Transverse colon (tissue), 4 donors: ENCODE data around the gene MYH14. TPM values are rescaled to one million over a fixed set of nuclear protein-coding genes. Genes with fewer than 3 reads are reported as not detected.

Experiments
- DNase-seq: peaks from one replicate; pipeline ENCODE4 v3.0.0-alpha.2; 2019
- H3K27ac ChIP-seq, 4 donors: fragments of 200-600 bp; sonication (generic); 2 replicates each; pipeline ENCODE4 v1.5.1; 2016 to 2018; ENCODE audit warnings: inconsistent platforms in 4 of 4
- H3K27me3 ChIP-seq: fragments of 200-600 bp; sonication (generic); 2 replicates; pipeline ENCODE4 v1.5.1; 2017; ENCODE audit warnings: inconsistent platforms
- H3K36me3 ChIP-seq, 4 donors: fragments of 200-600 bp; sonication (generic); 2 replicates each; pipeline ENCODE4 v1.5.1; 2017 to 2019; ENCODE audit warnings: inconsistent platforms in 4 of 4
- H3K4me1 ChIP-seq, 4 donors: fragments of 200-600 bp; sonication (generic); 2 replicates each; pipeline ENCODE4 v1.5.1; 2017 to 2020; ENCODE audit warnings: inconsistent platforms in 4 of 4
- H3K4me3 ChIP-seq, 4 donors: fragments of 200-600 bp; sonication (generic); 1 replicate in 1 of 4; 2 replicates in 3 of 4; pipeline versions ENCODE4 v1.5.1 to v1.6.1; 2017 to 2019; ENCODE audit warnings: inconsistent platforms in 4 of 4
- H3K9me3 ChIP-seq, 2 donors: fragments of 200-600 bp; sonication (generic); 2 replicates each; pipeline ENCODE4 v1.5.1; 2017 to 2019; ENCODE audit warnings: inconsistent platforms in 2 of 2
- EP300 ChIP-seq: sonication (generic); formaldehyde crosslinking; IDR thresholded peaks from one replicate; pipeline ENCODE4 v1.6.1; 2017; ENCODE audit warnings: antibody characterized with exemption, low read depth
- POLR2A ChIP-seq: fragments of 450-650 bp; IDR thresholded peaks from one replicate; pipeline ENCODE4 v1.6.1; 2016; ENCODE audit warnings: antibody characterized with exemption, mild to moderate bottlenecking, moderate library complexity
- POLR2AphosphoS5 ChIP-seq, 3 donors: sonication (generic); formaldehyde crosslinking; IDR thresholded peaks; one replicate each; pipeline ENCODE4 v1.6.1; 2016; ENCODE audit warnings: antibody characterized with exemption in 3 of 3
- WGBS, 2 donors: methylation state at CpG; one replicate each; pipeline ENCODE4 v1.1.5; 2018; ENCODE audit warnings: low coverage in 1 of 2; 5-methylcytosine and 5-hydroxymethylcytosine counted together
- in situ Hi-C, 4 donors: fragments of 200-750 bp; cut with MboI; loops; one replicate each; pipeline versions ENCODE4 v1.15.0 to v1.15.1; 2017; ENCODE audit warnings: low sequenced_read_pairs in 3 of 4, low pct_ligation_motif_present in 1 of 4, low pct_unique_long_range_greater_than_20kb in 1 of 4
- intact Hi-C: fragments of 100-400 bp; cut with DNase I; formaldehyde crosslinking; loops from one replicate; pipeline ENCODE4 v1.15.1; 2023; ENCODE audit warnings: low total_unique reads
- total RNA-seq, 4 donors: library from RNA; depleted of rRNA; stranded (reverse); fragments of >200 nt; gene quantifications; one replicate each; pipeline ENCODE4 v1.1.0, GENCODE V29; 2016
- TF ChIP-seq, protein P1 (sequence below), 5 experiments: fragments of 200-600 bp in 3 of 5; fragments of 450-650 bp in 2 of 5; sonication (generic) in 3 of 5; IDR thresholded peaks; 1 replicate in 2 of 5; 2 replicates in 3 of 5; pipeline ENCODE4 v1.5.1; 2016 to 2017; ENCODE audit warnings: antibody characterized with exemption in 5 of 5, inconsistent platforms in 3 of 5, mild to moderate bottlenecking in 2 of 5, moderate library complexity in 1 of 5

MYH14 gene
- total RNA-seq, 4 donors from 2014 or later: 321 to 814 (median 393) TPM

GRCh38 chr19:50310759-50311465, 107.5 kb downstream of the MYH14 start:
- Histone ChIP-seq H3K4me3 (no peak overlapping the region), H3K27ac (no peak overlapping the region), H3K36me3 (no peaks in the 10 kb centered on the region), H3K27me3 (peaks cover 50% of the 10 kb centered on the region), H3K9me3 (no peaks in the 10 kb centered on the region), H3K4me1 (no peaks in the 10 kb centered on the region)
- no peak for TF ChIP-seq POLR2AphosphoS5 (IDR thresholded peaks at IDR 0.05)
- TF ChIP-seq EP300: no peak
- 43 to 88% methylated on average over 3 to 10 of the region's 10 CpGs for WGBS, 2 donors
- DNase-seq: no peak
- intact Hi-C loops (no loop called here), in situ Hi-C loops (no loop called here)

DNA sequence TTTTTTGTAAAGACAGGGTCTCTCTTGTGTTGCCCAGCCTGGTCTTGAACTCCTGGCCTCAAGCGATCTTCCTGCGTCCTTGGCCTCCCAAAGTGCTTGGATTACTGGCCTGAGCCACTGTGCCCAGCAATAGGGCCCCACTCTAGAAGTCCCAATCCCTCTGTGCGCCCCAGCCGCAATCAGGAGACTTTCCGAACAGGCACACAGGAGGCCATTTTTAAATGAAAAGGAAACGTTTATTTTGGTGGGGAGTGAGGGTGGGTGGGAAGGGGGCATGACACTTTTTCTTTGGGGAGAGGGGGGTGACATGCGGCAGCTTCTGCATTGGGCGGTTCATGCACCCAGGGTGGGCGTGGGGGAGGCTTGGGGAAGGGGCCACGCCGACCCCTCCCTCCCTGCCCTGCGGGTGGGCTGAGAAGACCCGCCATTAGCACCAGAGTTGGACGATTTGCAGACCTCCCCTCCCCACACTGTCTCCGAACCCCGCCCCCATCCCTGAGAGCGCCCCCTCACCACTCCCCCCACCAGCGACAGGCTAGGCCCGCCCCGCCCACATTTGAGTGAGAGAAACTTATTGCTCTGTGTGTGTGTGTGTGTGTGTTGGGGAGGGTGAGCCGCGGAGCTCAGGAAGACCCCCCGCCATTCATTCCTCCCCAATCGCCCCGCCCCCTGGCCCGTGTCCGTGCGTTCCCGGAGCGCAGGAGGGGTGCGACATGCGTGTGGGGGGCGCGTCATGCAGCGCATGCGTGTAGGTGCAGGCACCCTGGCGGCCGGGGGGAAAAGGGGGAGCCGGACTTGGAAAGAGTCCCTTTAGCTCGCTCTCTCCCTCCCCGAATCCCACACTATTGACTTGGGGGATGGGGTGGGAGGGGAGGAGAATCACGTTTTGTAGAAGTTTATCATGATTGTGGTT, 108.6 kb downstream of the MYH14 start:
- no peaks in the 10 kb centered on the region for H3K4me1 ChIP-seq
- no peak for TF ChIP-seq POLR2A
- TF ChIP-seq POLR2AphosphoS5 (IDR thresholded peaks at IDR 0.05): no peak
- TF ChIP-seq EP300: no peak
- TF ChIP-seq, protein P1, sequence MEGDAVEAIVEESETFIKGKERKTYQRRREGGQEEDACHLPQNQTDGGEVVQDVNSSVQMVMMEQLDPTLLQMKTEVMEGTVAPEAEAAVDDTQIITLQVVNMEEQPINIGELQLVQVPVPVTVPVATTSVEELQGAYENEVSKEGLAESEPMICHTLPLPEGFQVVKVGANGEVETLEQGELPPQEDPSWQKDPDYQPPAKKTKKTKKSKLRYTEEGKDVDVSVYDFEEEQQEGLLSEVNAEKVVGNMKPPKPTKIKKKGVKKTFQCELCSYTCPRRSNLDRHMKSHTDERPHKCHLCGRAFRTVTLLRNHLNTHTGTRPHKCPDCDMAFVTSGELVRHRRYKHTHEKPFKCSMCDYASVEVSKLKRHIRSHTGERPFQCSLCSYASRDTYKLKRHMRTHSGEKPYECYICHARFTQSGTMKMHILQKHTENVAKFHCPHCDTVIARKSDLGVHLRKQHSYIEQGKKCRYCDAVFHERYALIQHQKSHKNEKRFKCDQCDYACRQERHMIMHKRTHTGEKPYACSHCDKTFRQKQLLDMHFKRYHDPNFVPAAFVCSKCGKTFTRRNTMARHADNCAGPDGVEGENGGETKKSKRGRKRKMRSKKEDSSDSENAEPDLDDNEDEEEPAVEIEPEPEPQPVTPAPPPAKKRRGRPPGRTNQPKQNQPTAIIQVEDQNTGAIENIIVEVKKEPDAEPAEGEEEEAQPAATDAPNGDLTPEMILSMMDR (IDR thresholded peaks at IDR 0.05): no peak
- no peaks in the 10 kb centered on the region for H3K36me3 ChIP-seq
- H3K9me3 ChIP-seq: no peaks in the 10 kb centered on the region
- intact Hi-C loops: no loop called here
- 24 to 40% methylated on average over 2 to 38 of the region's 42 CpGs for WGBS, 2 donors
- no peak overlapping the region for H3K27ac ChIP-seq
- no peak for DNase-seq
- H3K27me3 ChIP-seq: peaks cover 60% of the 10 kb centered on the region
- in situ Hi-C loops: no loop called here
- no peak overlapping the region for H3K4me3 ChIP-seq

GRCh38 chr19:50312967-50313811, 109.8 kb downstream of the MYH14 start:
- Histone ChIP-seq H3K9me3 (no peaks in the 10 kb centered on the region), H3K4me3 (no peak overlapping the region), H3K4me1 (no peaks in the 10 kb centered on the region), H3K36me3 (no peaks in the 10 kb centered on the region), H3K27me3 (peaks cover 63% of the 10 kb centered on the region), H3K27ac (no peak overlapping the region)
- no peak for TF ChIP-seq EP300
- TF ChIP-seq, protein P1 (IDR thresholded peaks at IDR 0.05): no peak
- no peak for TF ChIP-seq POLR2AphosphoS5 (IDR thresholded peaks at IDR 0.05)
- no peak for TF ChIP-seq POLR2A
- WGBS, 2 donors: 45% methylated on average over 27 of the region's 27 CpGs; no CpG with 5 or more reads in 1 of the 2 donors
- no peak for DNase-seq
- intact Hi-C loops: no loop called here
- in situ Hi-C loops: no loop called here

GRCh38 chr19:50313812-50314536, 110.6 kb downstream of the MYH14 start:
- no peaks in the 10 kb centered on the region for H3K4me1 ChIP-seq
- H3K36me3 ChIP-seq: no peaks in the 10 kb centered on the region
- in situ Hi-C loops (no loop called here), intact Hi-C loops (no loop called here)
- no peak overlapping the region for H3K4me3 ChIP-seq
- no peaks in the 10 kb centered on the region for H3K9me3 ChIP-seq
- H3K27me3 ChIP-seq: peaks cover 63% of the 10 kb centered on the region
- TF ChIP-seq POLR2AphosphoS5 (IDR thresholded peaks at IDR 0.05) (no peak), POLR2A (no peak), EP300 (no peak)
- no peak for DNase-seq
- WGBS, 2 donors: 0 to 10% methylated on average over 3 to 20 of the region's 20 CpGs
- no peak overlapping the region for H3K27ac ChIP-seq
